ENCODE measurements around the gene PCDHB12. TPM values are rescaled to one million over a fixed set of nuclear protein-coding genes. Genes with fewer than 3 reads are reported as not detected.
"Not testable (repeated sequence)": the region's sequence is repeated elsewhere in the genome, so short reads cannot be mapped to it uniquely, and the experiment has no call there.

PCDHB12 gene
- total and polyA plus RNA-seq, 2 donors (not counting 1 experiment from before 2014, with no cell fraction given), result not detected

DNA sequence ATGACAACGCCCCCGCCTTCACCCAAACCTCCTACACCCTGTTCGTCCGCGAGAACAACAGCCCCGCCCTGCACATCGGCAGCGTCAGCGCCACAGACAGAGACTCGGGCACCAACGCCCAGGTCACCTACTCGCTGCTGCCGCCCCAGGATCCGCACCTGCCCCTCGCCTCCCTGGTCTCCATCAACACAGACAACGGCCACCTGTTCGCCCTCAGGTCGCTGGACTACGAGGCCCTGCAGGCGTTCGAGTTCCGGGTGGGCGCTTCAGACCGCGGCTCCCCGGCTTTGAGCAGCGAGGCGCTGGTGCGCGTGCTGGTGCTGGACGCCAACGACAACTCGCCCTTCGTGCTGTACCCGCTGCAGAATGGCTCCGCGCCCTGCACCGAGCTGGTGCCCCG lies 29.1 kb upstream of the PCDHB12 start:
- H3K27ac Mint-ChIP-seq; H3K4me1 Mint-ChIP-seq; H3K9ac ChIP-seq (ENCODE audit: low read length); H2AFZ ChIP-seq (ENCODE audit: insufficient read depth, low read depth, low read length, poor library complexity, severe bottlenecking); CTCF ChIA-PET; H3K9me3 Mint-ChIP-seq (ENCODE audit: insufficient read depth); H3K79me2 ChIP-seq (ENCODE audit: control insufficient read depth, insufficient read depth, low read length); H3K36me3 ChIP-seq (replicated peaks in 1 of 2; ENCODE audit: control extremely low read depth in 1 of 2, control insufficient read depth in 1 of 2, extremely low read depth in 1 of 2, insufficient read depth in 2 of 2, low read length in 1 of 2); H3K4me3 Mint-ChIP-seq; H3K4me3 ChIP-seq (ENCODE audit: control extremely low read depth in 1 of 5, extremely low read depth in 1 of 5, insufficient read depth in 1 of 5, low read depth in 2 of 5, low read length in 4 of 5); H4K20me1 ChIP-seq (ENCODE audit: control insufficient read depth, insufficient read depth, low read length, poor library complexity, severe bottlenecking); POLR2A ChIA-PET; H3K4me2 ChIP-seq (replicated peaks; ENCODE audit: low read depth, low read length, poor library complexity, severe bottlenecking); H3K4me1 ChIP-seq (ENCODE audit: control insufficient read depth in 2 of 2, insufficient read depth in 2 of 2, low read length in 2 of 2); ATAC-seq (ENCODE audit: low read depth); intact Hi-C loops (cut with micrococcal nuclease); DNase-seq; H3K27ac ChIP-seq (ENCODE audit: low read length in 2 of 2): not testable (repeated sequence)
- WGBS (ENCODE audit: insufficient coverage), result 51% methylated on average over 6 of the region's 39 CpGs
- H3K27me3 Mint-ChIP-seq, result peaks cover 24% of the 10 kb centered on the region
- Histone ChIP-seq H3K9me3 (ENCODE audit: control extremely low read depth in 1 of 3, control insufficient read depth in 2 of 3, insufficient read depth in 1 of 3, low read length in 2 of 3) (peaks cover 2 to 36% (median 5%) of the 10 kb centered on the region in 3 donors), H3K27me3 (replicated peaks in 1 of 4; ENCODE audit: control extremely low read depth in 1 of 4, control insufficient read depth in 3 of 4, insufficient read depth in 4 of 4, low read length in 3 of 4) (peaks cover 0 to 12% (median 8%) of the 10 kb centered on the region in 4 experiments)

DNA sequence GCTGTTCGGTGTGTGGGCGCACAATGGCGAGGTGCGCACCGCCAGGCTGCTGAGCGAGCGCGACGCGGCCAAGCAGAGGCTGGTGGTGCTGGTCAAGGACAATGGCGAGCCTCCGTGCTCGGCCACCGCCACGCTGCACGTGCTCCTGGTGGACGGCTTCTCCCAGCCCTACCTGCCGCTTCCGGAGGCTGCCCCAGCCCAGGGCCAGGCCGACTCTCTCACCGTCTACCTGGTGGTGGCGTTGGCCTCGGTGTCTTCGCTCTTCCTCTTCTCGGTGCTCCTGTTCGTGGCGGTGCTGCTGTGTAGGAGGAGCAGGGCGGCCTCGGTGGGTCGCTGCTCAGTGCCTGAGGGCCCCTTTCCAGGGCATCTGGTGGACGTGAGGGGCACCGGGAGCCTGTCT lies 28.6 kb upstream of the PCDHB12 start:
- Histone ChIP-seq H3K27me3 (replicated peaks in 1 of 4; ENCODE audit: control extremely low read depth in 1 of 4, control insufficient read depth in 3 of 4, insufficient read depth in 4 of 4, low read length in 3 of 4) (peaks cover 0 to 12% (median 8%) of the 10 kb centered on the region in 4 experiments), H3K9me3 (ENCODE audit: control extremely low read depth in 1 of 3, control insufficient read depth in 2 of 3, insufficient read depth in 1 of 3, low read length in 2 of 3) (peaks cover 2 to 34% (median 5%) of the 10 kb centered on the region in 3 donors)
- H4K20me1 ChIP-seq (ENCODE audit: control insufficient read depth, insufficient read depth, low read length, poor library complexity, severe bottlenecking); H3K4me1 Mint-ChIP-seq; H3K4me3 ChIP-seq (ENCODE audit: control extremely low read depth in 1 of 5, extremely low read depth in 1 of 5, insufficient read depth in 1 of 5, low read depth in 2 of 5, low read length in 4 of 5); DNase-seq; H3K79me2 ChIP-seq (ENCODE audit: control insufficient read depth, insufficient read depth, low read length); H3K4me2 ChIP-seq (replicated peaks; ENCODE audit: low read depth, low read length, poor library complexity, severe bottlenecking); CTCF ChIA-PET; H3K36me3 ChIP-seq (replicated peaks in 1 of 2; ENCODE audit: control extremely low read depth in 1 of 2, control insufficient read depth in 1 of 2, extremely low read depth in 1 of 2, insufficient read depth in 2 of 2, low read length in 1 of 2); H3K9me3 Mint-ChIP-seq (ENCODE audit: insufficient read depth); H3K4me3 Mint-ChIP-seq; H2AFZ ChIP-seq (ENCODE audit: insufficient read depth, low read depth, low read length, poor library complexity, severe bottlenecking); ATAC-seq (ENCODE audit: low read depth); H3K27ac Mint-ChIP-seq; H3K4me1 ChIP-seq (ENCODE audit: control insufficient read depth in 2 of 2, insufficient read depth in 2 of 2, low read length in 2 of 2); H3K27ac ChIP-seq (ENCODE audit: low read length in 2 of 2); H3K9ac ChIP-seq (ENCODE audit: low read length); POLR2A ChIA-PET: not testable (repeated sequence)
- 44% methylated on average over 15 of the region's 32 CpGs for WGBS (ENCODE audit: insufficient coverage)
- intact Hi-C loops (cut with micrococcal nuclease), result loop anchor here (10.0 kb wide), 1 partner anchor 385 kb away; no protein-coding TSS in a partner anchor
- H3K27me3 Mint-ChIP-seq, result peaks cover 25% of the 10 kb centered on the region

Measured in B cell (primary cell).